Keratinocyte (primary cell): Measurements from ENCODE around the gene KCNIP3.

Source experiments
- CTCF ChIP-seq, 3 experiments: IDR thresholded peaks in 1 of 3; conservative IDR thresholded peaks in 1 of 3; optimal IDR thresholded peaks in 1 of 3; 2 replicates in 2 of 3; 3 replicates in 1 of 3; pipeline versions ENCODE3 to v1.5.1; 2011; ENCODE audit warnings: low read length in 3 of 3, mild to moderate bottlenecking in 3 of 3, moderate library complexity in 2 of 3, control low read depth in 1 of 3, inconsistent platforms in 1 of 3; ENCODE audit not compliant: insufficient read depth in 2 of 3; ENCODE audit errors: extremely low read depth in 1 of 3
- EZH2 ChIP-seq: IDR thresholded peaks from one replicate; pipeline ENCODE4 v1.6.1; 2012; ENCODE audit warnings: inconsistent platforms, mild to moderate bottlenecking, low read length, moderate library complexity

- no peak for TF ChIP-seq CTCF (optimal IDR thresholded peaks at IDR 0.05 in 1 of 3, IDR thresholded peaks at IDR 0.05 in 1 of 3, conservative IDR thresholded peaks at IDR 0.05 in 1 of 3; ENCODE audit: extremely low read depth in 1 of 3, insufficient read depth in 2 of 3, low read length in 3 of 3)
- TF ChIP-seq EZH2: no peak
Measured at GRCh38 chr2:95292623-95293260, 4.4 kb upstream of the KCNIP3 start.
